A549 (cell line): Measurements from ENCODE around the gene PRKRIP1.

Source experiments
- CEBPB ChIP-seq, 2 experiments: fragments of >200 bp in 1 of 2; sonication (Bioruptor Twin) in 1 of 2; formaldehyde crosslinking in 1 of 2; IDR thresholded peaks; 2 replicates each; pipeline ENCODE4 v1.6.1; 2012 to 2016
- CHD4 ChIP-seq: fragments of 200-600 bp; sonication (generic); IDR thresholded peaks from 2 replicates; pipeline ENCODE4 v1.6.1; 2016; ENCODE audit warnings: antibody characterized with exemption, mild to moderate bottlenecking, borderline replicate concordance
- EP300 ChIP-seq, 2 experiments: fragments of >200 bp; sonication (Bioruptor Twin); formaldehyde crosslinking; IDR thresholded peaks; 2 replicates in 1 of 2; 3 replicates in 1 of 2; pipeline ENCODE4 v1.6.1; 2016 to 2017
- FOSB ChIP-seq: fragments of 250-450 bp; sonication (Bioruptor Pico); IDR thresholded peaks from 2 replicates; pipeline ENCODE4 v1.5.0; 2020; ENCODE audit warnings: mild to moderate bottlenecking, moderate library complexity
- JUN ChIP-seq, 2 experiments: fragments of >200 bp; sonication (Bioruptor Twin); formaldehyde crosslinking; IDR thresholded peaks; 2 replicates in 1 of 2; 3 replicates in 1 of 2; pipeline ENCODE4 v1.6.1; 2016 to 2017
- JUNB ChIP-seq: fragments of >200 bp; sonication (Bioruptor Twin); formaldehyde crosslinking; IDR thresholded peaks from 2 replicates; pipeline ENCODE4 v1.6.1; 2016
- MYC ChIP-seq: IDR thresholded peaks from 2 replicates; pipeline ENCODE4 v1.6.1; 2012; ENCODE audit warnings: mild to moderate bottlenecking, inconsistent platforms, low read length, improper control_type of control experiment, borderline replicate concordance
- NR3C1 ChIP-seq: fragments of >200 bp; sonication (Bioruptor Twin); formaldehyde crosslinking; IDR thresholded peaks from 3 replicates; pipeline ENCODE4 v1.6.1; 2017
- POLR2AphosphoS2 ChIP-seq: conservative IDR thresholded peaks from 2 replicates; pipeline ENCODE4 v1.6.1; 2012; ENCODE audit warnings: low read length, improper control_type of control experiment, inconsistent platforms
- RCOR1 ChIP-seq: fragments of 150-350 bp; IDR thresholded peaks from 2 replicates; pipeline ENCODE4 v1.6.1; 2014; ENCODE audit warnings: antibody characterized with exemption, low read length, low read depth
- TF ChIP-seq, protein P1 (sequence below): fragments of >200 bp; sonication (Bioruptor Twin); formaldehyde crosslinking; IDR thresholded peaks from 3 replicates; pipeline ENCODE4 v1.5.1; 2016
- TF ChIP-seq, protein P2 (sequence below): fragments of 450-650 bp; IDR thresholded peaks from 2 replicates; pipeline ENCODE4 v1.6.1; 2014; ENCODE audit warnings: antibody characterized with exemption
- TF ChIP-seq, protein P3 (sequence below): IDR thresholded peaks from 2 replicates; pipeline ENCODE4 v1.6.1; 2012; ENCODE audit warnings: low read depth, borderline replicate concordance
- TF ChIP-seq, protein P4 (sequence below): fragments of >200 bp; sonication (Bioruptor Twin); formaldehyde crosslinking; IDR thresholded peaks from 3 replicates; pipeline ENCODE4 v1.6.1; 2016

DNA sequence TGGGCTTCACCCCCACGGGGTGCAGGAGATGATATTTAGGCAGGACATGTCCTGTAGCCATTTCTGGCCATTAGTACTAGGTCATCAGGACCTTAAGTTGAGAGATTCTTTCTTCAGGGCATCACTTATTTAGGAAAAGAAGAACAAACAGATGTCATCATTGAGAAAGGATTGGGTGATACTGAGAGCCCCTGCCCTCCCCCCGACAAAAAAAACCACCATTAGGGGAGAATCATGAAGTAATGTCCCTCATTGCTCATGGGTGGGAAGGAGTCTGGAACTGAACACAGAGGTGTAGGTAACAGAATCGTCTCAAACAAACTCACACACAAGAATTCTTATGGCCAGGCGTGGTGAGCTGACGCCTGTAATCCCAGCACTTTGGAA lies 30.8 kb downstream of the PRKRIP1 start:
- TF ChIP-seq, protein P1, sequence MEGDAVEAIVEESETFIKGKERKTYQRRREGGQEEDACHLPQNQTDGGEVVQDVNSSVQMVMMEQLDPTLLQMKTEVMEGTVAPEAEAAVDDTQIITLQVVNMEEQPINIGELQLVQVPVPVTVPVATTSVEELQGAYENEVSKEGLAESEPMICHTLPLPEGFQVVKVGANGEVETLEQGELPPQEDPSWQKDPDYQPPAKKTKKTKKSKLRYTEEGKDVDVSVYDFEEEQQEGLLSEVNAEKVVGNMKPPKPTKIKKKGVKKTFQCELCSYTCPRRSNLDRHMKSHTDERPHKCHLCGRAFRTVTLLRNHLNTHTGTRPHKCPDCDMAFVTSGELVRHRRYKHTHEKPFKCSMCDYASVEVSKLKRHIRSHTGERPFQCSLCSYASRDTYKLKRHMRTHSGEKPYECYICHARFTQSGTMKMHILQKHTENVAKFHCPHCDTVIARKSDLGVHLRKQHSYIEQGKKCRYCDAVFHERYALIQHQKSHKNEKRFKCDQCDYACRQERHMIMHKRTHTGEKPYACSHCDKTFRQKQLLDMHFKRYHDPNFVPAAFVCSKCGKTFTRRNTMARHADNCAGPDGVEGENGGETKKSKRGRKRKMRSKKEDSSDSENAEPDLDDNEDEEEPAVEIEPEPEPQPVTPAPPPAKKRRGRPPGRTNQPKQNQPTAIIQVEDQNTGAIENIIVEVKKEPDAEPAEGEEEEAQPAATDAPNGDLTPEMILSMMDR = no peak
- TF ChIP-seq RCOR1 (no peak), JUN (IDR thresholded peaks at IDR 0.05) (no peak), MYC (no peak), NR3C1 (no peak), CHD4 (no peak), JUNB (no peak), POLR2AphosphoS2 (no peak), CEBPB (IDR thresholded peaks at IDR 0.05) (no peak), EP300 (IDR thresholded peaks at IDR 0.05) (no peak), FOSB (CRISPR knock-in tag) (no peak)
- TF ChIP-seq, protein P2, sequence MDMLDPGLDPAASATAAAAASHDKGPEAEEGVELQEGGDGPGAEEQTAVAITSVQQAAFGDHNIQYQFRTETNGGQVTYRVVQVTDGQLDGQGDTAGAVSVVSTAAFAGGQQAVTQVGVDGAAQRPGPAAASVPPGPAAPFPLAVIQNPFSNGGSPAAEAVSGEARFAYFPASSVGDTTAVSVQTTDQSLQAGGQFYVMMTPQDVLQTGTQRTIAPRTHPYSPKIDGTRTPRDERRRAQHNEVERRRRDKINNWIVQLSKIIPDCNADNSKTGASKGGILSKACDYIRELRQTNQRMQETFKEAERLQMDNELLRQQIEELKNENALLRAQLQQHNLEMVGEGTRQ = no peak
- TF ChIP-seq, protein P3, sequence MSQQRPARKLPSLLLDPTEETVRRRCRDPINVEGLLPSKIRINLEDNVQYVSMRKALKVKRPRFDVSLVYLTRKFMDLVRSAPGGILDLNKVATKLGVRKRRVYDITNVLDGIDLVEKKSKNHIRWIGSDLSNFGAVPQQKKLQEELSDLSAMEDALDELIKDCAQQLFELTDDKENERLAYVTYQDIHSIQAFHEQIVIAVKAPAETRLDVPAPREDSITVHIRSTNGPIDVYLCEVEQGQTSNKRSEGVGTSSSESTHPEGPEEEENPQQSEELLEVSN = no peak
- TF ChIP-seq, protein P4, sequence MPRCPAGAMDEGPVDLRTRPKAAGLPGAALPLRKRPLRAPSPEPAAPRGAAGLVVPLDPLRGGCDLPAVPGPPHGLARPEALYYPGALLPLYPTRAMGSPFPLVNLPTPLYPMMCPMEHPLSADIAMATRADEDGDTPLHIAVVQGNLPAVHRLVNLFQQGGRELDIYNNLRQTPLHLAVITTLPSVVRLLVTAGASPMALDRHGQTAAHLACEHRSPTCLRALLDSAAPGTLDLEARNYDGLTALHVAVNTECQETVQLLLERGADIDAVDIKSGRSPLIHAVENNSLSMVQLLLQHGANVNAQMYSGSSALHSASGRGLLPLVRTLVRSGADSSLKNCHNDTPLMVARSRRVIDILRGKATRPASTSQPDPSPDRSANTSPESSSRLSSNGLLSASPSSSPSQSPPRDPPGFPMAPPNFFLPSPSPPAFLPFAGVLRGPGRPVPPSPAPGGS = no peak
